ENCODE data around the gene HIF1A.
A peak's percentile ranks its signal among the peaks of the same experiment; 100 is the strongest.

The HIF1A gene

DNA sequence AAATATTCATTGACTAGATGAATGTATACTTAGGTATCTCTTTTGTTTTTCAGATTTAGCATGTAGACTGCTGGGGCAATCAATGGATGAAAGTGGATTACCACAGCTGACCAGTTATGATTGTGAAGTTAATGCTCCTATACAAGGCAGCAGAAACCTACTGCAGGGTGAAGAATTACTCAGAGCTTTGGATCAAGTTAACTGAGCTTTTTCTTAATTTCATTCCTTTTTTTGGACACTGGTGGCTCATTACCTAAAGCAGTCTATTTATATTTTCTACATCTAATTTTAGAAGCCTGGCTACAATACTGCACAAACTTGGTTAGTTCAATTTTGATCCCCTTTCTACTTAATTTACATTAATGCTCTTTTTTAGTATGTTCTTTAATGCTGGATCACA, 51.6 kb downstream of the HIF1A start:
- TF ChIP-seq ZFX (IDR thresholded peaks at IDR 0.05; ENCODE audit: borderline replicate concordance) = no peak
- H3K27ac ChIP-seq = no peak overlapping the region

DNA sequence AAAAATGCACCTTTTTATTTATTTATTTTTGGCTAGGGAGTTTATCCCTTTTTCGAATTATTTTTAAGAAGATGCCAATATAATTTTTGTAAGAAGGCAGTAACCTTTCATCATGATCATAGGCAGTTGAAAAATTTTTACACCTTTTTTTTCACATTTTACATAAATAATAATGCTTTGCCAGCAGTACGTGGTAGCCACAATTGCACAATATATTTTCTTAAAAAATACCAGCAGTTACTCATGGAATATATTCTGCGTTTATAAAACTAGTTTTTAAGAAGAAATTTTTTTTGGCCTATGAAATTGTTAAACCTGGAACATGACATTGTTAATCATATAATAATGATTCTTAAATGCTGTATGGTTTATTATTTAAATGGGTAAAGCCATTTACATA, 52.0 kb downstream of the HIF1A start:
- no peak overlapping the region for H3K27ac ChIP-seq
- TF ChIP-seq, protein P1, sequence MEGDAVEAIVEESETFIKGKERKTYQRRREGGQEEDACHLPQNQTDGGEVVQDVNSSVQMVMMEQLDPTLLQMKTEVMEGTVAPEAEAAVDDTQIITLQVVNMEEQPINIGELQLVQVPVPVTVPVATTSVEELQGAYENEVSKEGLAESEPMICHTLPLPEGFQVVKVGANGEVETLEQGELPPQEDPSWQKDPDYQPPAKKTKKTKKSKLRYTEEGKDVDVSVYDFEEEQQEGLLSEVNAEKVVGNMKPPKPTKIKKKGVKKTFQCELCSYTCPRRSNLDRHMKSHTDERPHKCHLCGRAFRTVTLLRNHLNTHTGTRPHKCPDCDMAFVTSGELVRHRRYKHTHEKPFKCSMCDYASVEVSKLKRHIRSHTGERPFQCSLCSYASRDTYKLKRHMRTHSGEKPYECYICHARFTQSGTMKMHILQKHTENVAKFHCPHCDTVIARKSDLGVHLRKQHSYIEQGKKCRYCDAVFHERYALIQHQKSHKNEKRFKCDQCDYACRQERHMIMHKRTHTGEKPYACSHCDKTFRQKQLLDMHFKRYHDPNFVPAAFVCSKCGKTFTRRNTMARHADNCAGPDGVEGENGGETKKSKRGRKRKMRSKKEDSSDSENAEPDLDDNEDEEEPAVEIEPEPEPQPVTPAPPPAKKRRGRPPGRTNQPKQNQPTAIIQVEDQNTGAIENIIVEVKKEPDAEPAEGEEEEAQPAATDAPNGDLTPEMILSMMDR (IDR thresholded peaks at IDR 0.05) = no peak
- no peak for TF ChIP-seq ZFX (IDR thresholded peaks at IDR 0.05; ENCODE audit: borderline replicate concordance)

DNA sequence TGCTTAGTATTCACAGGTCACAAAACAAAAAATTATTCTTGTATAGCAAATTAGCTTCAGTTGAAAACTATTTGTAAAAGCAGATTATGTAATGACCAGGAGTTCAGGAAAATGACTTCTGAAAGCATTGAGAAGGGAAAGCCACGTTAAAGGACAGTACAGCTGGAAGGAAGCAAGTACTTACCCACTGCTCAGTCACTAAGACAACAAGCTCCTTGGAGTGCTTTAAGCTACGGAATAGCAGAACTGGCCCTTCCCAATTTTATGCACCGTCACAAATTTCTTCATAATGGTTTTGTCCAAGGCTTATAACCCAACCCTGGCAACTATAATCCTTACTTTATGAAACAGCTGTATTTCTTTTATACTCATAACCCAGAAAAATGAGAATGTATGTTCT, 54.0 kb downstream of the HIF1A start:
- no peak for TF ChIP-seq ZFX (IDR thresholded peaks at IDR 0.05; ENCODE audit: borderline replicate concordance)
- TF ChIP-seq, protein P1 (IDR thresholded peaks at IDR 0.05) = no peak
- H3K27ac ChIP-seq = peak overlapping the region; percentile 29; the same call in 1 of the 2 replicates

DNA sequence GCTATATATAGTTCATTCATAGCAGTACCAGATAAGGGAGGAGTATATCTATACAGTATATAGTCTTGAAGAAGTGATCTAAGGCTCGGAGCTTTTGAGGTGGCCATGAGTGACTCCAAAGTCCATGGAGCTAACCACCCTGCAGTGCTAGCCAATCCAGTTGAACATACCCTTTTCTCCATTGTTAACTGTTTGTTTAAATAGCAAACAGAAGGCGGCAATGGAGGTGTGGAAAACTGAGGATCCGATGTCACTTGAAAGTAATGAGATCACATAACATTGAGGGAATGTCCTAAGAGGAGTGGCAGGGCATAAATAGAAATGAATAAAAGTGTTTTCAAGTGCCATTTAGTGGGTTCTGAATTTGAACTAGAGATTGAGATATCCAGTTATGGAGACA, 54.6 kb downstream of the HIF1A start:
- H3K27ac ChIP-seq = peak overlapping the region; percentile 29; the same call in 1 of the 2 replicates
- no peak for TF ChIP-seq ZFX (IDR thresholded peaks at IDR 0.05; ENCODE audit: borderline replicate concordance)
- TF ChIP-seq, protein P1 (IDR thresholded peaks at IDR 0.05) = no peak

DNA sequence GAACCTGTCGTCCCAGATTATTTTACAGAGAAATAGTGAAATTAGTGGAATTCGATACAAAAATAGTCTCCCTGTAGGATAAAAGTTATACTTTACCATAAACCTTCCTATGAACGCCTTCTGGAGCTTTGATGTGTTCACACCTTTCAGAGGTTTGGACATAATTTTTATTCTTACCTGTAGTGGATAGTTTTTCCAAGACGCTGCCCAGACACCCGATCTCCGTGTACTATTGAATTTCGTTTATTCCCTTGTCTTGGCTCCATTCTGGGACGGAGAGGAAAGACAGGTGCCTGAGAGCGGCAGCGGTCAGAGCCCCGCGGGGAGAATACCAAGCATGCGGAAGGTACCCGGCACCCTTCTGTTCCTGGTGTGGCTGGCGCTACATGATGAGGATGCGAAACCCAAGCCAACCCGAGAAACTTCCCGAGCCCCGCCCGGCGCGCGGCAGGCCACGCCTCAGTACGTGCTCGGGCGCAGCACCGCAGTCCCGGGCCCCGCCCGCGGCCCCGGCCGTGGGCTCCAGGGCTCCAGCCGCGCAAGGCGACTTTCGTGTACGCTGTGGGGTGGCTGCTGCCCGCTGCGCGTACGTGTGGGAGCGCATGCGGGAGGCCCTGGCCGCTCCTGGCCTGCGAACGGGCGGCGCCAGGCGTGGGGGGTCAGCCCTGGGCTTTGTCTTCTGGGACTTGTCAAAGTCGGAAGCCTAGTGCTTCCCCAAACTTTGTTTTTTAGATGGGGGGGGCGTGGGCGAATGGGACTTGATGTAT, 55.6 kb downstream of the HIF1A start:
- peak overlapping the region; percentile 29 for H3K27ac ChIP-seq

DNA sequence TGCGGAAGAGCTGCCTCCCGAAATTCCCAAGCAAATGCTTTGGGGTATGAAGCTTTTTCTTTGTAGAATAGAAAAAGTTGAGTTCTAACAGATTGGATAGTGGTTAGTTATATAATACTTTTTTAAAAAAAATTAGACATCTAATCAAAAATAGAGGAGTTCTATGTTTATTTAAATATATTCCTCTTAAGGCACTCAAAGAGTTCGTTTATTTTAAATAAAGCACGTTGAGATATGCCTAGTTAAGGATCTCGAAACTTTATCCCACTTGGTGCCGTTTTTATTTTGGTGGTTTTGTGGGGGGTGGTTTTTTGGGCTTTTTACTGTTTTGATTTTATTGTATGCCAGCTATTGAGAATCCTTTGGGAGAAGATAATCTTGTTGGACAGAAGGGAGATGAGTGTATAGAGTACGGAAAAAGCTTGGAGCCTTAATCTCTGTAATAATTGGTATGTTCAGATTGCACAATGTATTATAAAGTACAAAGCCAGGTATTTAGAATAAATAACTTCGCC, 56.2 kb downstream of the HIF1A start:
- no peak for TF ChIP-seq ZFX (IDR thresholded peaks at IDR 0.05; ENCODE audit: borderline replicate concordance)
- TF ChIP-seq, protein P1 (IDR thresholded peaks at IDR 0.05) = no peak
- H3K27ac ChIP-seq = peak overlapping the region; percentile 29; the same call in 1 of the 2 replicates

More for the DNA sequence above, 55.6 kb downstream of the HIF1A start:
- TF ChIP-seq, protein P1 (IDR thresholded peaks at IDR 0.05) = no peak
- no peak for TF ChIP-seq ZFX (IDR thresholded peaks at IDR 0.05; ENCODE audit: borderline replicate concordance)

DNA sequence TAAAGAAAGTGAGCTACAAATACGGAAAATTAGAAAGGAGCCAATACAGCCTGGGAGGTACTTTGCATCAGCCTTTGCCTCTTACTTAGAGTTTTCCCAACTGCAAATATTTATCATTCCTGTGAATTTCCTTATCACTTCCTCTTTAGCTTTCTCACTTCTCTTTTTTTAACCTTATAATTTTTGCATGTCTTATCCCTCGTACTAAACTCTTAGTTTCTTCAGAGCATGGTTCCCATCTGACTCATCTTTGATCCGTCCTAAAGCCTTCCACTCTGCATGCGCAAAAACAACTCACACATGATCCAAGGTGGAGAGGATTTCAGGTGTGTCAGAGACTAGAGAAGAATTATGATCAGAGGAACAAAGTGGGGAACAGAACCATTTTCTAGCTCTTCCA, 57.3 kb downstream of the HIF1A start:
- TF ChIP-seq, protein P1 (IDR thresholded peaks at IDR 0.05) = no peak
- TF ChIP-seq ZFX (IDR thresholded peaks at IDR 0.05; ENCODE audit: borderline replicate concordance) = no peak
- no peak overlapping the region for H3K27ac ChIP-seq

Data from 22Rv1 (cell line).